GM18511 (cell line): ENCODE data around the gene KIRREL3.

Source experiments
- ATAC-seq: cut with Tn5 transposase; IDR thresholded peaks from one replicate; pipeline ENCODE4 v1.9.1; 2021; ENCODE audit warnings: mild to moderate bottlenecking, moderate library complexity; ENCODE audit not compliant: unreplicated experiment

The KIRREL3 gene

DNA sequence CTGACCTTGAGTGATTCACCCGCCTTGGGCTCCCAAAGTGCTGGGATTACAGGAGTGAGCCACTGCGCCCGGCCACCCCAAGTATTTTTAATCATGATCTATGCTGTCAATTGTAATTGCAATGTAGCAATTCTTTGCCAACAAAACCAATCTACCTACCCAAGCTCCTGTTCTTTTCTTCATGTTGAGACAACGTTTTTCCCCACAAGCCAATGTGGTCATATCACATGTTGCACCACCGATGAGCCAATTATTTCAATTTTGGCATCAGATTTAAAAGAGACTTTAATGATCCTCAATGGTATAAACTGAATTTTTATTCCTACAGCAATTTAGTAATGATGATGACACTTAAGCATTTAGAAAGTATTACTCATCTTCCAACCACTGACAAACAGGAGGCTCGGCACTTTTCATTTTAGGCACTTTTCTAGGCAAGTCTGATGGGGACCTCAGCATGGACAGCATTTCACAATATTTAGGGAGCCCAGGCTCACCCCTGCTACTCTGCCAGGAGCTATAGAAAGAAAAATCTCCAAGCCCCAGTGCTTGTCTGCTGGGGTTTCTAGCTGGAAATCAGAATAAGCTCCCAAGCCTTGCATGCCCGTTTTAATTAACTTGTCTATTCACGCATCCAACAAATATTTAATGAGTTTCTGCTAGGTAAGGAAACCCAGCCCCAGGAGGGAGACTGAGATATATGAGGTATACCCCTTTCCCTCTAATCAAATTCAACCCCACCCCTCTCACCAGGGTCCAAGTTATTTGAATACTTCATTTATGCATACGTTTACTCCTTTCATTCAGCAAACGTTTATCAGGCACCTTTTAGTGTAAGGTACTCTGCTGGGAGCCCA, 353.6 kb downstream of the KIRREL3 start:
- ATAC-seq = no peak

DNA sequence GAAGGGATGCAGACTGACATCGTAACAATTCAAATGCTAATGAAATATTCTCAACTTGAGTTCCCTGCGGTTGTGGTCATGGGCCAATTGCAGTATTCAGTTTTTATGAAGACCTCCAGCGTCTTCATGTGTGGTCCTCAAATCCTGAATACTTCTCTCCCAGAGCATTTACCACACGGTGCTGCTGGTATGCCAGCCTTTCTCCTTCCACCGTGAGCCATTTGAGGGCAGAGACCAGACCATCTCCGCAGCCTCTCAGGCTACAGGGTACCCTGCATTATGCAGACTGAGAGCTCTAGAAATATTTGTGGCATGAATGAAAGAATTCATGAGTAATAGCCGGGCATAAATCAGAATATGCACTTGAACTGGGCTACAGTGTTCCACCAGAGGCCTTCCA, 355.4 kb downstream of the KIRREL3 start:
- ATAC-seq = no peak

DNA sequence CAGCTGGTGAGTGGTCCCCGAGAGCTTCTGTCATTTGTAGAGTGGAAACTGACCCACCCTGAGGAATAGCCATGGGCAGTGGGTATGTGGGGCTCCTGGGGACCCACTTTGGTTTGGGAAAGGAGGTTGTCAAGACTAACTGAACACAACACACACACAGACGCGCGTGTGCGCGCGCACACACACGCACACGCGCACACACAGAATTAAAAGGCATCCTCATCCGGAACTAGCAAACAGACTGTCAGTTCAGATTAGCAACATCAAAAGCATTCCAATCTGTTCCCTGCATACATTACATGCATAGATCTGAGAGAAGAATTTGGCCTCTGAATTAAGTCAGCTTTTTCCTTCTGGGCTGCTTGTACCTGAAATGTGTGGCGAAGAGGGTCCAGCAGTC, 360.4 kb downstream of the KIRREL3 start:
- no peak for ATAC-seq

DNA sequence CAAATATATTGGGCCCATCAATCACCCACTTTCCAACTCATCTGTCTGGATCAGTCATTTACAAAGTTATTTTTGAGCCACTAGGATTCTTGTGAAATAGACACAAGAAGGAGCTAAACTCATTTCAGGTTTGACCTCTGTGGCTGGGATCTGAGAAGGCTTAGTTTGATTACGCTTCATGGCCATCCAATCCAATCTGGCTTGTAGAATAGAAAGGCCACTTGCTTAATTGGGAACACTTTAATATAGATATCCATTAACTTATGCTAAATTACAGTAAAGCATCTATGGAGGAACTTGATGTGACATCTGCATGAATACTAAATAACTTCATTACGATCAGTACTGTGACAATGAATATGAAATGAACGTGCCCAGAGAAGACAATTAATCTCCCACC, 360.9 kb downstream of the KIRREL3 start:
- no peak for ATAC-seq

DNA sequence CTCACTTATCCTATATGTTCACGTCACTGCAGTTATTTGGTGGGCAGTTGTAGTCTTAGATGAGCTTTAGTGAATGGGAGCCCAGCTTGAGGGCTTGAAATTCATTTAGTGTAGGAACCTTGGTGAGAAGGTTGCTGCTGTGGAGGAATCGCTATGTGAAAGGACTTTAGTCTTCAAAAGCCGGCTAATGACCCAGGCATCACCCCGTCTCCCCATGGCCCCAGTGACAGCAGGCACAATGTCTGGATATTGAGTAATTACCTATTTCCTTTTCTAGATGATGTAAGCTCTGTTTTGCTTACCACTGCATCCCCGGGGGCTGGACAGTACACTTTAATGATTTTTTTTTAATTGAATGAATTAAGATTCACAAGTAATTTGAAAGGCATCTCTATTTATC, 361.9 kb downstream of the KIRREL3 start:
- ATAC-seq = no peak

DNA sequence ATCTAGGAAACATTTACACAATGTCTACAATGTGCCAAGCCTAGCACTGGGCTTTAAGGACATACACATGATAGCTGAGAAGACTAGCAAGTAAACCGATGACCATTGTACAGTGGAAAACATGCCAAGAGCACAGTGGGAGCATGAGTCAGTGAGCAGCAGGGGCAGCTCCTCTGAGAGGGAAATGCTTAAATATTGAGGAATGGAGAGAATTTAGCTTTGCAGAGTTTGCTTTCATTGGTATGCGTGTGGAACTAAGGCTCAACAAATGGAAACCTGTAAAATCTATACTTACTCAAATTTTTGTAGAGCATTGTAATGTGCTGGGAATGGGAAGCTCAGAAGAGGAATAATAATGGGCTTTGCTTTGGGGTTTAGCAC, 362.8 kb downstream of the KIRREL3 start:
- ATAC-seq = no peak

DNA sequence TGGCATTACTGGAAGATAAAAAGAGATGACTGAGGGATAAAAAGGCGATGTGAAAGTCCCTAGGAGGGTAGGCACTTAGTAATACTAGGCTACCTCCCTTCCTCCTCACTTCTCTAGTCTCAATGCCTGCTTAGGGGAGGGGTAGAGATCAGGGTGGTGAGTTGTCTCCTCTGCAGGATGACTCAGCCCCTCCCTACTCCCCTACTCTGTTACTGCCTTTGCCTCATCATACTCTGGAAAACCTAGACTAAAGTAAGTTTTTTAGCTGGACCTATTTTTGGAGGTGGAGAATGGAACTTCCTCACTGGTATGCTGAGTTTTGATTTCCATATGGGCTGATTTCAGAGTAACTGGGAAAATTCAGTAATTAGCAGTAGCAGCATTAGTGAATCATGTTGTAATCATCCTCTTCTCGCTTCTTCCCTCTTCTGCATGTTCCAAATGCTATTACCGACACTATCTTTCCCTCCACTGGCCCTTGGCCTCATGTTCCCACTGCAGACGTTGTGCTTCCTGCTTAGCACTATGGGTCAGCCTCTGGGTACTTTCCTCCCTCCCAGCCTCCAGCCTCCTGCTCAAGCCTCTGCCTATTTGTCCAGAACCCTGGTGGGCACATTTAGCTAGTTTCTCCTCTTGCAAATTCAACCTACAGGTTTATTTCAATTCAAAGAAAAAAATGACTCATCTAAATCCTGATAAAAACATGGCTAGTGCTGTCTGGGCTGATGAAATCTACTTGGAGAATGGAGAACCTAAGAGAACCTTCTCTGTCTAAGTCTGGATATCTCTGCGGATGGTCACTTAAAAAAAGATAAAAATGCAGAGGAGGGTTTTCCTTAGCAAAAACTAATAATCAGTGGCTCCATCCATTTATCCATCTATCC, 363.4 kb downstream of the KIRREL3 start:
- no peak for ATAC-seq

DNA sequence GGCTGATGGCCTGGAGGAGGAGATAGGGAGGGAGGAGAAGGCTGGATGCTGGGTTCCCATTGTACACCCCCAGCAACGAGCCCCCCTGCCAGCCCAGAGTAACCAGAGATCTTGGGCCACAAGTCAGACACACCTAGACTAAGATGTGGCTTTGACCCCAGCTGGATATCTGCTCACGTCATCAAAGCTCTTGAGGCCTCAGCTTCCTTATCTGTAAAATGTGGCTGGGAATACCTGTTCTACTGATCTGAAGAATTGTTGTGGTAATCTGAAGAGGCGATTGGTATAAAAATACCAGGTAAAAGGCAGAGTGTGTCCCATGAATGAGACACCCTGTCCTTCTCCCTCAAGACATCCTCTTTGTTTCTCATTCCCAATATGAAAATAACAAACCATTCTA, 365.1 kb downstream of the KIRREL3 start:
- no peak for ATAC-seq

DNA sequence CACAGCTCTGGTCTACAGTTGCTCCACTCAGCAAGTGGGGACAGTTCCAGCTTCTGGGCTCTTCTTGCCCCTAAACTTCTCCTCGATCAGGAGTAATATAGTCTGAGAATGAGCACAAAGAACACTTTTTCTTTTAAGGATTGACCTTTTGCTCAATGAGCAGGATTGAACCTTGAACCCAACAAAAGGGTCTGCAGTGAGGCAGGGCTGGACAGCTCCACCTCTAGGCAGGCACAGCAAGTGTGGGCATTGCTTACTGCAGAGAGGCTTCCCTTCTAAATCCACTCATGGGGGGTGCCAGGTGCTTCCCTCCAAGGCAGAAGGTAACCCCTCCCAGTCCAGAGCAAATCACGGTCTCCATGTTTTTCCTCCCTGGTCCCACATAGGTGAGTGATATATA, 365.6 kb downstream of the KIRREL3 start:
- no peak for ATAC-seq

DNA sequence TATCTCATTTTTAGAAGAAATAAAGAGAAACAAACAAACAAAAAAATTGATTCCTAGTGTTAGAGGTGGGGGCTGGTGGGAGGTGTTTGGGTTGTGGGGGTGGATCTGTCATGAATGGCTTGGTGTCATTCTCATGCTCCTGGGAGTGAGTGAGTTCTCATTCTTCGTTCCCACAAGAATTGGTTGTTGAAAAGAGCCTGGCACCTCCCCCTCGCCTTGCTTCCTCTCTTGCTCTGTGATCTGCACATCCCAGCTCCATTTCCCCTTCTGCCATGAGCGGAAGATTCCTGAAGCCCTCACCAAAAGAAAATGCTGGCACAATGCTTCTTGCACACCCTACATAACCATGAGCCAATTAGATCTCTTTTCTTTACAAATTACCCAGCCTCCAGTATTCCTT, 367.2 kb downstream of the KIRREL3 start:
- ATAC-seq = no peak

DNA sequence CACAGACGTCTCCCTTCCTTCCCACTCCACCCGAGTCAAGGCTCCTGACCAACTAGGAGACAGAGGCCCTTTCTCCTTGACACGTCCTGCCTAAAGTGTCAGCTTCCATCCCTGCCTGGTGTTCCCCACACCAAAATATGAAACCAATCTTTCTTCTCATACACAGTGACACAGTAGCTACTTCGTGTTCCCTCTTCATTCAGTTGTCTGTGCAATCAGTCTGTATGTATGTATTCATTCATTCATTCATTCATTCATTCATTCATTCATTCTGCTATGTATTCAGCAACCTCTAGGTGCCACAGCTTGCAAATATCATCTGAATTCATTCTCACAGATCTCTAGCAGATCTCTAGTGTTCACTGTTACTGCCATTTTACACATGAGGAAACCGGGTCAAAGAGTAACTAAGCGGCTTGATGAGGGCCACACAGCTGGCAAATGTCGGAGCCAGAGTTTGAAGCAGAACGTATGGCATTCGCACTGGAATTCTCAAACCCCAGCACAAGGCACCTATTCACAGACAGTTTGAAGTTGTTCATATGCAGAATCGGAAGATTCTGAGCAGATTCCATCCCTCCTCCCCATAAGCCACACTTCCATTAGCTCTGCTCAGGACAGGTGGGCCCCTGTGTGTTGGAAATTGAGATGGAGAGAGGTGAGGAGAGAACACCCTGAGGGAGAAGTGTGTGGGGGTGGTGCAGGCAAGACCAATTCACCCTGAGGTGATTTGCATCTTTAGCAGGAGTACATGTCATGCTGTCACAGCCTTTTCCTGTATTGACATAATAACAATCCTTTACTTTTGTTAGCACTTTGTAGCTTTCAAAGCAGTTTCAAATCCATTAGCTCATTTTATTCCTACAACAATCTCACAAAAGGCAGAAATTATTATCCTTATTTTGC, 369.4 kb downstream of the KIRREL3 start:
- ATAC-seq = no peak

DNA sequence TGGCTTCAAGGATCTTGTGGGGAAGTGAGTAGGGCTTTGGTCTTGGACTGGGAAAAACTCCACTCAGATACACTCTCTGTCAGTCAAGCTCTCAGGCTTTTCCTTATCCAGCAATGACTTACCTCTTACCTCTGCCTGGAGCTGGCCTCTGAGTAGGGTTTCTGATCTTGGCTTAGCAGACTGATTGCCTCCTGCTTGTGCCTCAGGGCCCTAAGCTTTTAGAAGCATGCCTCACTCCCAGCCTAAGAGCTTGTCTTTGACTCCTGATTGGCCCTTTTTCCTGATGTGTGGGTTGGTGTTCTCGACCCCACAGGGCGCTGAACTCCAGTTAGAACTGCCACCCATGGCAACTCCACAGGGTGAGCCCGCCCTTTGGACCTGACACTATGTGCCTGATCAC, 370.1 kb downstream of the KIRREL3 start:
- ATAC-seq = no peak

DNA sequence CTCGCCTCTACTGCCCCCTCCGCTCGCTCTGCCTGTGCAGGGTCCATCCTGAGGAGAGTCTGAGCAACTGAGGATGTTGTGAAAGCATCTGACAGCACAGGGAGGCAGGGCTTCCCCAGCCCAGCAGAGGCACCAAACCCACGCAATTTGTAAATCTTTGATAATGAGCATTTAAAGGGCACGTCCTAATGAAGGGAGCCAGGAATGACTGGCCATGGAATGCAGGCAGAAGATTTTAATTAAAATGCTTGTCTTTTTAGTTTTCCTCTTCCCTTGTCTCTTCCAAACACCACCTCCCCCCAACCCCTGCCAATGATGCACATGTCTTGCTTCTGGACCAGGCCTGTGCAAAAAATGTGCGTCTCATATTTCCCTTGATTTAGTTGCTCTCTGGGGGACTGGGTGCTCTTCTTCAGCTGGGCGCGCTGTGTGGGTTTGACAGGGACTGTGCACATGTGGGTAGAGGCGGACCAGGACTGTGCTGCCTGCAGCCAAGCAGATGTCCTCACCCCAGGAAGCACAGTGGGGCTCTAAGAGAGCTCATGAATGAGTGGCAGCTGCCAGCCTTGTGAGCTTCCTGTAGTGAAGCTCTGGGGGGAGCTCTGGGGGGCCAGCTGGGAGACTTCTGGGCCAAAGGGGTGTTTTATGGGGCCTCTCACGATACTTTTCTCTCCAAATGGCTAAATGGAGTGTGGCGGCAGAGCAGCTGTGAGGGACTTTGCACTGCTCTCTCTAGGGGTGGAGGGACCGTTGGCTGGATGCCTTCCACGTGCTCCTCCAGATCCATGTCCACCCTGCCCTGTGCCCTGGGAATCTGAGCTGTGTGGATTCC, 371.6 kb downstream of the KIRREL3 start:
- ATAC-seq = no peak

DNA sequence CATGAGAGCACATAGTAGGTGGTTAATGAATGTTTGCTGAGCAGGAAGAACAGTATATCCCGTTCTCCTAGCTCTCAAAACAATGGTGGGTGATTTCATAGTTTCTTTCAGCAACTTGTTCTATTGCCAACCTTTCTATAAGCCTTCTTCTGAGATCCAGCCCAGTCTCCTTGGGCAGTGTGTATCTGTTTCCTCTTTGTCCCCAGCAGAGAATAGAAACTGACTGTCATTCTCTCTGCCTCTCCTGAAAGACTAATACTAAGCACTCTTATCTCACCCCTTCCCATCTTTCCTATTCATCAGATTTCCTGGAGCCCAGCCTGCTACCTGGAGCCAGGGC, 372.1 kb downstream of the KIRREL3 start:
- ATAC-seq = no peak

DNA sequence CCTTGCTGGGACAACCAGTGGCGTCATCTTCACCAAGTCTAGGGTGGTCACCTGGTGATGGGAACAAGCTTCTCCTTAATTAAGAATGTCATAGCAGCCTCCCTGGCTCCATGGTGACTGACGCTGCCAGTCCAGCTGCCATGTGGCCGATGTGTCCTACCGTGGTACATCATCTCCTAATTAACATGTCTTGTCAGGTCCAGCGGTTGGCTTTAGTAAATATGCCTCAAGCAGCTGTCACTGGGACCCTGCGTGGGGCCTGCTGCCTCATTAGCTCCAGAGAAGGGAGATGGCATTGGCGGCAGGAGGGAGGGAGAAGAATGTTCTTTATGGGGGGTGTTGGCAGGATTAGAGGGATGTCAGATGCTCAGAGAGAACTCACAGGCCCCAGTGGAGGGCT, 373.1 kb downstream of the KIRREL3 start:
- ATAC-seq = no peak

DNA sequence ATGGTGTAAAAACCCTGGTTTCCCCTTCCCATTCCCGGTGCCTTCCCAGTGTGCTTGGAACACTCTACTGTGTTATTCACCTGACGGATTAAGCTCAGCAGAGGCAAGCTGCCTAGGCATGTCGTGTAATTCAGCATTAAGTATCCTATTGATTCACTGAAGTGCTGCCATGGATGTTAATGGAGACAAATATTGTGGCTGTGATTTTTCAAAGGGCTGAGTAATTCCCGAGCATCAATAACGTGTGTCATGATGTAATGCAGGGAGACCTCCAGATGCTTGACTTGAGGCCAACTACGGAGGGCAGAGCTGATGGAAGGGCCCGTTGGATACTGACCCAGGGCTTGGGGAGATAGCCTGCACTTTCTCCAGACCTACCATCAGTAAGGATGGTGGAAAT, 376.1 kb downstream of the KIRREL3 start:
- ATAC-seq = no peak

DNA sequence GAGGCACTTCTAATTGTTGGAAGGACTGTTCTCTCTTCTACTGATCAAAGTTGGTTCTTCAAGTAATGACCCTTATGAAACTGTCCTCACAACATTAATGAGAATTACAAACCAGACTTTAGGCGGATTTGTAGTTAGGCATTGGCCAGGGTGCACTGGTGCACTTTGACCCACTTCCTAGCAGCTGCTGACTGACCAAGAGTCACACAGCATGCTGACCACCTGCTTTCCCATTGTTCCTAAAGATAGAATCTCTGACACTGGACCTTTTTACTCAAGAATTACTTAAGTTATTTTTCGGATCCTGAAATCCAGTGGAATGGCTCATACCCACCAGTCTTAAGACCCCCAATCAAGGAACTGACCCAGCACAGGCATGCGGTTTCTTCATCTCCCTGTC, 381.1 kb downstream of the KIRREL3 start:
- no peak for ATAC-seq

DNA sequence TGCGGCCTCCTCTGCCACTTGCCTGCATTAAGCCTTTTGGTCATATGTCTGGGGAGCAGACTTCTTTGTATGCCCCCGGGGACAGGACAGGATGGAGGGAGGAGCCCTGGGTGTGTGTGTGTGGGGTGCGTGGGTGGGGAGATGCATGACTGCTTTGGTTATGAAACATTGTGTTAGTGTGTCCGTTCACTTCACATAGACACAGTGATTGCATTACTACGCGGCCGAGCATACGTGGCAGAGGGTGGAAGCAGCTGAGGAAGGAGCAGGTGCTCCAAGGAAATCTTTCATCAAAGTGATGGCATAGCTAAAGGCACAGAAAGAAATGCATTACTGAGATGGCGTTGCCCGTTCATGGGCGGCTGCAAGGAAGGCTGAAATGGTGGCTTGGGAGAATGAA, 384.7 kb downstream of the KIRREL3 start:
- no peak for ATAC-seq

DNA sequence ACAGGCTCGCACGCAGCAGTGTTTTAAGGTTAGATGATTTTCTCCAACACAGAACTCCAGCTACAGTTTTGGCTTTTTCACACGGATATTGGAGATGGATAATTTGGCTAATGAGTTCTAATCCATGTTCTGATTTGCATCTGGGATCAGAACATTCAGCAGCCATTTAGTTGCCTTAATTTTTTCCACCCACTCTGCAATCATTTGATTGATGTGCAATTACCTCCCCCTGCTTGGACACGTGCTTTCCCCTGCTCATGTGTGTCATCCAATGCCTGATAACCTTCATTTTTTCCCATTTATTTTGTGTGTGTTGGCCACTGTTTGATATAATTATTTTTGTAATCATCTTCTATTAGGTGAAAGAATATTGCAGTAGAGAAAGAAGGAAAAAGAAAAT, 387.3 kb downstream of the KIRREL3 start:
- ATAC-seq = no peak

DNA sequence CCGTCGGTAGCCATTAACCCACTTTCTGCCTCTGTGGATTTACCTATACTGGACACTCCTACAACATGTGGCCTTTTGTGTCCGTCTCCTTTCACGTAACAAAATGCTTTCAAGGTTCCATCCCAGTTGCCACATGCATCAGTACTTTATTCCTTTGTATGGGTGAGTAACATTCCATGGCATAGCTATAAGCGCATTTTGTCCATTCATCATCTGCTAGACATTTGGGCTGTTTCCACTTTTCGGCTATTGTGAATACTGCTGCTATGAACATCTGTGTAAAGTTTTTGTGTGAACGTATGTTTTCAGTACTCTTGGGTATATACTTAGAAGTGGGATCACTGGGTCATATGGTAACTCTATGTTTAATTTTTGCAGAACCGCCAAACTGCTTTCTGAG, 387.9 kb downstream of the KIRREL3 start:
- ATAC-seq = no peak
